Central memory CD4-positive, alpha-beta T cell (primary cell): Measurements from ENCODE around the gene FSIP1.
A peak's percentile ranks its signal among the peaks of the same experiment; 100 is the strongest.

Source experiments
- DNase-seq: peaks from one replicate; pipeline ENCODE4 v3.0.0; 2022

The FSIP1 gene

GRCh38 chr15:39756806-39757522 is 25.7 kb downstream of the FSIP1 start:
- DNase-seq = peak; percentile 40

- no peak for DNase-seq
These were observed 29.6 kb downstream of the FSIP1 start for GRCh38 chr15:39752991-39753390.

DNA sequence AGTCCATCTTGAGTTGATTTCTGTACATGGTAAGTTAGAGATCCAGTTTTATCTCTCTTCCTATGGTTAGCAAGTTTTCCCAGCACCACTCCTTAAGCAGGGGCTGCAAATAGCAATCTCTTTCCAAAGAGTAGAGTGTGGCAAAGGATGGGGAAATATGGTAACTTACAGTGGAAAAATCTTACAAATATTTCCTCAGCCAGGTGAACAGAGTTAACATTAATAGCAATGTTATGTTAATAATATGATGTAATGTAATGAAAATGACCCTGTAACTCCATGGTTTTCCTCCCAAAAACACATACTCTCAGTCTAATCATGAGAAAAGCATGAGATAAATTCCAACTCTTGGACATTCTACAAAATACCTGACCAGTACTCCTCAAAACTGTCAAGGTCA is 30.4 kb downstream of the FSIP1 start:
- no peak for DNase-seq

DNA sequence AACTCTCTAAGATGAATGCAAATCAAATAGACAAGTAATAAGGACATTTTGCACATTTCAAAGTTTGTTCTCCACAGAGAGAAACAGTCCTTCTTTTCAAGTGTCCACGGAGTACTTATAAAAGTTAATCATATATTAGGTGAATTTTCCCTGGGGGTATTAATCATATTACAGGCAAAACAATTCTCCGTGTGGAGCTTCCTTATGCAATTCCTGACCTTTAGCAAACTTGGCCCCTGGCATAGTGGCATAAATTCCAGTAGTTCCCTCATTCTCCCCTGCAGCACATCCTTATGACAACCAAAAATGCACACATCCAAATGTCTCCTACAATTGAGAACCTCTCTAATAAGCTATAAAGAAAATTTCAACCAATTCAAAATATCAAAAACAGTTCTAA is 34.4 kb downstream of the FSIP1 start:
- no peak for DNase-seq

DNA sequence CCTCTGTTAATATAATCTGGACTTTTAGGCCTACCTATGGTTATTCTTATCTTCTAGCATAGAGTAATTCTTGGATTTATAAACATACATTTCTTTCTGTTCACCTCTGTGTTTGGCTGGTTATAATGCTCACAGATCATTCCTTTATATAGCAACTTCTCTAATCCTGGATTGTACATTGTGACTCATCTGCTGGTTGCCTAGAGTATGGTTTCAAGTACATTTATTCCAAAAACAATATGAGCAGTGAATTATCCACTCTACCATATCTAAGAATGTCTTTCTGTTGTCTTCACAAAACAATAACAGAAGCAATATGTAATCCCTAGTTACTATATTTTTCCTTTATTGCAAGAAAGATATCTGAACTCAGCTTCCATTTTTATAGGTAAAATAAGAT is 35.3 kb downstream of the FSIP1 start:
- no peak for DNase-seq

- no peak for DNase-seq
These were observed 35.8 kb downstream of the FSIP1 start for GRCh38 chr15:39746714-39747276.

DNA sequence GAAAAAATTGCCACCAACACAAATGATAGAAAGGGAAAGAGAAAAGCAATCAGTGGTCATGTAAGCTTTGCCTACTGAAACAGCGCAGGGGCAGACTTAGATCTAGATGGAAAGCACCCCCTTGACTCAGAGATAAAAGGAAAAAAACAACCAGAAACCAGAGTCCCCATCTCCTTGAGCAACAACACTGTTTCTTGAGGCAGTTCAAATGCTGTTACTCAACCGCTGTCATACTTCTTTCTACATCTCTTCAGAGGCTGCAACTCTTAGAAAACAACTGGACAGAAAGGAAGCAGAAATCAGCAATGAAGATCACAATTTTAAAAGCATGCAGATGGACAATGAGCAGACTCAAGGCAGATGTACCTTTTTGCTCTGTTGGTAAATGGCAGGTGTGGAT is 36.5 kb downstream of the FSIP1 start:
- DNase-seq = no peak

- no peak for DNase-seq
These were observed 37.2 kb downstream of the FSIP1 start for GRCh38 chr15:39745415-39745814.

DNA sequence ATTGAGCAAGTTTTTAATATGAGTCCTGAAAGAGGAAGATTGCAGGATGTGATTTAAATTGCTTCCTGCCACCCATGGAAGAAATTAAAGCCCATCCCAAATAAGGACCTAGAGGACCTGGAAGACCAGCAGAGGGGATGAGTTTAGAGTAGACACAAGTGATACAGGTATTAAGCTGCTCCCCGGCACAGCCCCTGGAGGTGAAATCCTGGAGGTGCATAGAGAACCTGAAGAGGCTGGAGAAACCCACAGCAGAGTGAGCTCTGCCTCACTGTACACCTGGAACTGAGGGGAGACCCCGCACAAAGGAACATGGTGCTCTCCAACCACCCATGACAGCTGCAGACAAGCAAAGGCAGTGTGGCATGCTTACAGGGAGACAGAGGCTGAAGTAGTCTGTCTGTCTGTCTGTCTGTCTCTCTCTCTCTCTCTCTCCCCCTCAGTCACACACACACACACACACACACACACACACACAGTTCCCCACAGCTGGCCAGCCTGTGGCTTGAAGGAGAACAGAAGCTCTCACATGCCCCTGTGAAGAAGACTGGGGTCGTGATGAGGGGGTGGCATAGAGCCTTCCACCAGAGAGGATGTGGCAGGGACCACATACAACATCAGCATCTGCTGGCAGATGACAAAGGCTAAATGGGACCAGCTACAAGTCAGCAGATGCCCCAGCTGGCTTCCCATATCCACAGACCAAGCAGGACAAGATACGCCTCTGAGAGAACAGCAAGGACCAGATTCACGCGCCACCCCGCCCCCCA is 38.1 kb downstream of the FSIP1 start:
- DNase-seq = no peak

GRCh38 chr15:39743611-39744010 is 39.0 kb downstream of the FSIP1 start:
- DNase-seq = no peak

DNA sequence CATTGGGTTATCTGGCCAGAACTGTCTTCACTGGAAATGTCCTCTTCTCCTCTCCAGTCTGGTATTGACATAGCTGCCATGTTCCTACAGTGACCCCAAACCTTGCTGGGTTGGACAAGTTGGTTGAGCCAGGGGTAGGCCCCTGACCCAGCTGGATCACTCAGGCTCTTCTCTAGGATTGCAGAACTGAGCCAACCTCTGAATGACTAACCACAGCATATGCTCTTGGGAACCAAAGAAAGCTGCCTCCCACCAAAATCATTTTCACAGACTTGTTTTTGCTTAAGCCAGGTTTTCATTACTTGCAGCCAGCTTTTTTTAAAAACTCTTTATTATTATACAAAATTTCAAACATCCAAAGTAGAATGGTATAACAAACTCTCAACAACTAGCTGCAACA is 41.4 kb downstream of the FSIP1 start:
- no peak for DNase-seq

DNA sequence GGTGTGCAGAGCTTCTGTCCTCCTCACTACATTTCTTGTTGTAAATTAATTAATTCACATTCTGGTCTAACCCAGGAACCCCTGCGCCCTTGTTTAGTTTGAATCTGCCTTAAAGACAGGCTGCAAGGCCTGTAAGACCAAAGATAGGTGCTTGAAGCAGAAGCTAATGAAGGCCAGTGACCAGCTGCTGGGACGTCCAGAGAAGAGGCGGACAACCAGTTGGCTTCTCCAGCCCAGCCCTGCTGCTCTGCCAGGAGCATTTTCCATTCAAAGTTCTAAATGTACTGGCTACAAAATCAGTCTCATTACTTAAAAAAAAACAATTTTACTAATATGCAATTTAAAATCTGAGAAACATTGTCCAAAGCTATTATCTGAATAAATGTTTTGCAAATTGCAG is 43.6 kb downstream of the FSIP1 start:
- no peak for DNase-seq

- no peak for DNase-seq
These were observed 45.5 kb downstream of the FSIP1 start for GRCh38 chr15:39737196-39737550.

DNA sequence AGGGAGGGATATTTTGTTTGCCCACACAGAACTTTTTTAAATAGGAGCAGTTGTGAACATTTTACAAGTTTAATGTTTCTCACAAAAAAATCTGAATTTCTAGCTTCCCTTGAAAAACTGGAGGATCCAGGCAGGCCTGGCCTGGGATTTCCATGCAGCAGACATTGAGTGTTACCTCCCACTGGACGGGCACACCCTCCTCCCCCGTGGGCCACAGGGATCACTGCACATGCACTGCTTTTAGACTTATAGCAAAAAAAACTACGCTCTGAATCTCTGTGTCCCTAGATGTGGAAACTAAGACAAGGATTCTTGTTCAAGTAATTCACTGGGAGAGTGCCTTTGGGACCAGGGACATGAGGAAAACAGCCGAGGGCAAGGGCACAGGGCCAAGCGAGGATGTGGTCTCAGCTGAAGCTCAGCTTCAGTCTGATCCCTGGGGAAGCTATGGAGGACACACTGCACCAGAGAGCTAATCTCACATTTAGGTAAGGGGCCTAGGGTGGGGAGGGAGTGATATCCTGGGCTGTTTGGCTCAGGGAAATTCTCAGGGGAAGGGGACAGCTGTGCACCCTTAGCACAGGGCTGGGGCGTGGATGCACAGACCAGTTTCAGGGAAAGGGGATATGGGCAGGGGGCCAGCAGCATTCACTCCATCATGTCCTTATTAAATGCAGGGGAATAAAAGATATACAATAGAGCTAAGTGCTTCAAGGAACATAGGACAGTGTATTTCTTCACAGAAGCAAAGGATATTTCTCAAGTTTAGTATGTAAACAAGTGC is 46.0 kb downstream of the FSIP1 start:
- DNase-seq = no peak

DNA sequence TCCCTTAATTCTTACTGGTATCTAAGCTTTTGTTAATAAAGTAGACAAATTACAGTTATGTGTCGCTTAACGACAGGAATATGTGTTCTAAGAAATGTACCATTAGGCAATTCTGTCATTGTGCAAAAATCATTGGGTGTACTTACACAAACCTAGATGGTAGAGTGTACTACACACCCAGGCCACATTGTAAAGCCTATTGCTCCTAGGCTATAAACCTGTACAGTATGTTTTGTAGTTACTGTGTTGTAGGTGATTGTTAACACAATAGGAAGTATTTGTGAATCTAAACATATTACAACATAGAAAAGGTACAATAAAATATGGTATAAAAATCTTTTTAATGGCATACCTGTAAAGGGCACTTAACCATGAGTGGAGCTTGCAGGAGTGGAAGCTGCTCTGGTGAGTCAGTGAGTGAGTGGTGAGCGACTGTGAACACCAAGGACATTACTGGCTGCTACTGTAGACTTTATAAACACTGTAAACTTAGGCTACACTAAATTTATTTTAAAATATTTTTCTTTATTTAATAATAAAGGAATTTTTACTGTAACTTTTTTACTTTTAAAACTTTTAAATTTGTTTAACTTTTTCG is 47.4 kb downstream of the FSIP1 start:
- no peak for DNase-seq

DNA sequence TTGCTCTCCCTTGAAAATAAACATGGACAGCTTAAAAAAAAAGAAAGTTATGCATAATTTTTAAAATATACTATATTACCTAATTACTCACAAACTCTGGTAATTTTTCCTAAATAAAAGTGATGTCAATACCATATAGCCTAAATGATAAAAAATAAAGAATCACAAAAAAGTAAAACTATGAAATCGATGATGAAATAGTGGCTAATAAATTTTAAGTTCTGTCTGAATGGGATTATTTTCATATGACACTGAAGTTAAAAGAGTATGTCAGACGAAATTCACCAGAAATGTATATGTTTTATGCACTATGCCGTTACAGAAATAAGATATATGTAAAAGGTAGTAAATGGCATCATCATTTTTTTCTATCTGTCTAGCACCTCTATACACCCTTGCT is 51.4 kb downstream of the FSIP1 start:
- DNase-seq = no peak

DNA sequence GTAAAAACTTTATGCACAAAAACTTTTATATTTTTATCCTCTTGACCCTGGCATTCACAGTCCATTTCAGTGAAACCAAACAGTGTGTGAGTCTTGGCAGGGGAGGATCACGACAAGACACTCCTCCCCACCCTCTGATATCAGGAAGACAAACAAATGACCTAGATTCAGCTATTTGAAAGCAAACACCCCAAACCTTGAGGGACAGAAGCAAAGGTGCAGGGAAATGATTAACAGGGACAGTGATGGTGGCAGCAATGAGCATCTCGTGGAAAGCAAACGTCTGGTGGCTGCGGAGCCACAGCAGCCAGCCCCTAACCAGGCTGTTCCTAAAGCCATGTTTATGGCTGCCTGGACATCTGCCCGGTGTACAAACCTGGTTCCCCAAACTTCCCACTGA is 52.1 kb downstream of the FSIP1 start:
- no peak for DNase-seq

GRCh38 chr15:39729500-39729899 is 53.1 kb downstream of the FSIP1 start:
- DNase-seq = no peak

- DNase-seq = no peak
These were observed 53.8 kb downstream of the FSIP1 start for GRCh38 chr15:39728845-39729244.

- DNase-seq = no peak
These were observed 60.7 kb downstream of the FSIP1 start for GRCh38 chr15:39721893-39722292.

DNA sequence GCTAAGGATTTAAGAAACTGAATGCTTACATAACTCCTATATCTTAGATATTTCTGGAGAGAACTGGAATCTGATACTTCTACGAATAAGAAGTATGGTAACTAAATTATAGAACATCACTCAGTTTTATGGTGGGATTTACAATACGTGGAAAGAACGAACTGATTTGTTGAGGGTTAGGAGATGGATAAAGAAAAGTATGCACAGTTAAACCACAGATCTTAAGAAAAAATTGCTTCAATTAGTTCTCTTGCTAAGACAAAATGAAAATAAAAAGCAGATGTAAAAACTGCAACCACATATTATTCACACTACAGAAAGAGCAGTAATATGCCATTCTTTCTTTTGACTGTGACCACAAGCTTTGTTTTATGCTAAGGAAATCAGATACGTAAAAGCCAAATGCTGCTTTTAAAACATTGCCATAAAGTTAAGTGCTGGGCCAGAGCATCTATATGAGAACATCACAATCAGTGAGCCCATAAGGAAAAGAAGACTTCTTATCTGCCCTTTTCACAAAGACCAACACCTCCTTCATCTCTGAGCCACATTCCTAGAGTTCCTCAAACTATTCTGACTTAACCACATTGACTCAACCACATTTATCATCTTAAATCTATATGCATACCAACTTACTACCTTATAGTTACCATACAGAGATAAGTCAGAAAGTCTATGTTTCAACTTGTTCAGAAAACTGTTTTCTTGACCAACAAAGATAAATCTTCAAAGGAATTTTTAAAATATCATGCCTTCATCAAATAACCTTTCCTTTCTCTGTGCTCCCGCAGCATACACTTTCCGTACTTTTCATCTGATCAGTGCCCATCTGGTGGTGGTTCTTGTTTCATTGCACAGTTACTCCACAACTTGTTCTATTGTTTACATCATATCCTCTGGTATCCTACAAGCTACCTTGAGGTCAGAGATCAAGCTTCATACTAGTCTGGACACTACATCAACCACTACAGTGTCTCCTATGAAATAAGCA is 61.7 kb downstream of the FSIP1 start:
- no peak for DNase-seq

DNA sequence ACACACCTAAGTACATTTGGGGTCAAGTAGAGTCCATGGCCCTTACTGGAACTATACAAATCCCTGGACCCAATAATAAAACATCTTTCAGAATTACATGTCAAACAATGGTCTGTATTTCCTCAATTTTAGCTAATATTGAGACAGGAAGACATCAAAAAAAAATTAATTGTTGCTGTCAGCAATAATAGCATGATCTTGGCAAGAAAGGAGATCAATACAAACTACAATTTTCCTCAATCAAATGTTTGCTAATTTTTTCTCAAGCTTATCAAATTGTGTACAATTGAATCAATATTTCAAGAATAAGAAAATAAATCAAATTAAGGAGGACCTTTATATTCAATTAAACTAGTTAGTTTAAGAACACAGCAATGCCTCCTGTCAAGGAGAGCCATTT is 62.6 kb downstream of the FSIP1 start:
- DNase-seq = no peak
